NCI-H82 treated with DMSO at 0.1 percent for 48 hours (cell line): Measurements from ENCODE around the gene MCM6.
A peak's percentile ranks its signal among the peaks of the same experiment; 100 is the strongest.
"Not testable (repeated sequence)": the region's sequence is repeated elsewhere in the genome, so short reads cannot be mapped to it uniquely, and the experiment has no call there.

Source experiments
- DNase-seq: peaks from one replicate; lab custom pipeline; 2025; ENCODE audit not compliant: unreplicated experiment; lab: John Stamatoyannopoulos, UW

The MCM6 gene

GRCh38 chr2:135876066-135876711 lies at the start of gene MCM6:
Gene MCM6 (minus strand): TSS chr2:135876443. CDS start chr2:135876365, 78 bp downstream.
- DNase-seq: peak; percentile 96

GRCh38 chr2:135925571-135925970 lies 49.3 kb upstream of the MCM6 start:
- DNase-seq: no peak

- DNase-seq: no peak
These were observed 40.0 kb upstream of the MCM6 start for GRCh38 chr2:135916207-135916606.

- no peak for DNase-seq
These were observed 38.2 kb upstream of the MCM6 start for GRCh38 chr2:135914485-135914884.

GRCh38 chr2:135913727-135914365 lies 37.6 kb upstream of the MCM6 start:
- DNase-seq: peak; percentile 19

- DNase-seq: no peak
These were observed 33.7 kb upstream of the MCM6 start for GRCh38 chr2:135909976-135910375.

- no peak for DNase-seq
These were observed 29.4 kb upstream of the MCM6 start for GRCh38 chr2:135905679-135906078.

GRCh38 chr2:135904341-135904989 lies 28.2 kb upstream of the MCM6 start:
- no peak for DNase-seq

- peak; percentile 24 for DNase-seq
These were observed 27.4 kb upstream of the MCM6 start for GRCh38 chr2:135903650-135904049.

GRCh38 chr2:135899567-135899966 lies 23.3 kb upstream of the MCM6 start:
- DNase-seq: no peak

- no peak for DNase-seq
These were observed 22.1 kb upstream of the MCM6 start for GRCh38 chr2:135898234-135898786.

- DNase-seq: no peak
These were observed 18.7 kb upstream of the MCM6 start for GRCh38 chr2:135894930-135895329.

GRCh38 chr2:135893374-135893794 lies 17.1 kb upstream of the MCM6 start:
- no peak for DNase-seq

GRCh38 chr2:135890835-135891234 lies 14.6 kb upstream of the MCM6 start:
- no peak for DNase-seq

- no peak for DNase-seq
These were observed 13.9 kb upstream of the MCM6 start for GRCh38 chr2:135890149-135890548.

GRCh38 chr2:135888587-135888986 lies 12.3 kb upstream of the MCM6 start:
- DNase-seq: not testable (repeated sequence)

- DNase-seq: no peak
These were observed 9.5 kb upstream of the MCM6 start for GRCh38 chr2:135885709-135886108.

- DNase-seq: peak; percentile 82
These were observed 6.2 kb upstream of the MCM6 start for GRCh38 chr2:135882415-135882814.

- not testable (repeated sequence) for DNase-seq
These were observed 527 bp upstream of the MCM6 start for GRCh38 chr2:135876770-135877169.

- DNase-seq: no peak
These were observed 665 bp downstream of the MCM6 start for GRCh38 chr2:135875491-135876065.

- DNase-seq: no peak
These were observed 1.4 kb downstream of the MCM6 start for GRCh38 chr2:135874777-135875365.
